Measurements from ENCODE around the gene PLEKHM3.

- TF ChIP-seq, protein P1, sequence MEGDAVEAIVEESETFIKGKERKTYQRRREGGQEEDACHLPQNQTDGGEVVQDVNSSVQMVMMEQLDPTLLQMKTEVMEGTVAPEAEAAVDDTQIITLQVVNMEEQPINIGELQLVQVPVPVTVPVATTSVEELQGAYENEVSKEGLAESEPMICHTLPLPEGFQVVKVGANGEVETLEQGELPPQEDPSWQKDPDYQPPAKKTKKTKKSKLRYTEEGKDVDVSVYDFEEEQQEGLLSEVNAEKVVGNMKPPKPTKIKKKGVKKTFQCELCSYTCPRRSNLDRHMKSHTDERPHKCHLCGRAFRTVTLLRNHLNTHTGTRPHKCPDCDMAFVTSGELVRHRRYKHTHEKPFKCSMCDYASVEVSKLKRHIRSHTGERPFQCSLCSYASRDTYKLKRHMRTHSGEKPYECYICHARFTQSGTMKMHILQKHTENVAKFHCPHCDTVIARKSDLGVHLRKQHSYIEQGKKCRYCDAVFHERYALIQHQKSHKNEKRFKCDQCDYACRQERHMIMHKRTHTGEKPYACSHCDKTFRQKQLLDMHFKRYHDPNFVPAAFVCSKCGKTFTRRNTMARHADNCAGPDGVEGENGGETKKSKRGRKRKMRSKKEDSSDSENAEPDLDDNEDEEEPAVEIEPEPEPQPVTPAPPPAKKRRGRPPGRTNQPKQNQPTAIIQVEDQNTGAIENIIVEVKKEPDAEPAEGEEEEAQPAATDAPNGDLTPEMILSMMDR (conservative IDR thresholded peaks at IDR 0.05; ENCODE audit: low read depth, low read length), result no peak
- TF ChIP-seq CEBPB (IDR thresholded peaks at IDR 0.05; ENCODE audit: low read depth, low read length), result no peak
- TF ChIP-seq, protein P2, sequence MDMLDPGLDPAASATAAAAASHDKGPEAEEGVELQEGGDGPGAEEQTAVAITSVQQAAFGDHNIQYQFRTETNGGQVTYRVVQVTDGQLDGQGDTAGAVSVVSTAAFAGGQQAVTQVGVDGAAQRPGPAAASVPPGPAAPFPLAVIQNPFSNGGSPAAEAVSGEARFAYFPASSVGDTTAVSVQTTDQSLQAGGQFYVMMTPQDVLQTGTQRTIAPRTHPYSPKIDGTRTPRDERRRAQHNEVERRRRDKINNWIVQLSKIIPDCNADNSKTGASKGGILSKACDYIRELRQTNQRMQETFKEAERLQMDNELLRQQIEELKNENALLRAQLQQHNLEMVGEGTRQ (IDR thresholded peaks at IDR 0.05; ENCODE audit: low read depth, low read length), result no peak
- TF ChIP-seq RCOR1 (IDR thresholded peaks at IDR 0.05; ENCODE audit: insufficient replicate concordance, low read length), result no peak
- TF ChIP-seq POLR2A (IDR thresholded peaks at IDR 0.05; ENCODE audit: low read depth, low read length), result no peak
- no peak for TF ChIP-seq RAD21 (IDR thresholded peaks at IDR 0.05; ENCODE audit: low read length)
- TF ChIP-seq MAFK (IDR thresholded peaks at IDR 0.05; ENCODE audit: low read depth, low read length), result no peak
- no peak for TF ChIP-seq RFX5 (IDR thresholded peaks at IDR 0.05; ENCODE audit: low read depth, low read length)
- TF ChIP-seq, protein P3, sequence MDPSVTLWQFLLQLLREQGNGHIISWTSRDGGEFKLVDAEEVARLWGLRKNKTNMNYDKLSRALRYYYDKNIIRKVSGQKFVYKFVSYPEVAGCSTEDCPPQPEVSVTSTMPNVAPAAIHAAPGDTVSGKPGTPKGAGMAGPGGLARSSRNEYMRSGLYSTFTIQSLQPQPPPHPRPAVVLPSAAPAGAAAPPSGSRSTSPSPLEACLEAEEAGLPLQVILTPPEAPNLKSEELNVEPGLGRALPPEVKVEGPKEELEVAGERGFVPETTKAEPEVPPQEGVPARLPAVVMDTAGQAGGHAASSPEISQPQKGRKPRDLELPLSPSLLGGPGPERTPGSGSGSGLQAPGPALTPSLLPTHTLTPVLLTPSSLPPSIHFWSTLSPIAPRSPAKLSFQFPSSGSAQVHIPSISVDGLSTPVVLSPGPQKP (IDR thresholded peaks at IDR 0.05; ENCODE audit: borderline replicate concordance, low read depth, low read length), result no peak
- no peak for TF ChIP-seq MAZ (IDR thresholded peaks at IDR 0.05; ENCODE audit: borderline replicate concordance, low read depth, low read length)
- no peak for TF ChIP-seq MXI1 (IDR thresholded peaks at IDR 0.05; ENCODE audit: borderline replicate concordance, low read depth, low read length)
- no peak for TF ChIP-seq SMC3 (IDR thresholded peaks at IDR 0.05; ENCODE audit: low read depth, low read length)
- TF ChIP-seq BHLHE40 (IDR thresholded peaks at IDR 0.05; ENCODE audit: low read depth, low read length), result no peak
Observed at GRCh38 chr2:208057108-208057507, 31.8 kb upstream of the PLEKHM3 start.

Data from IMR-90 (cell line).